HepG2 (cell line): ENCODE measurements around the gene PSMD3. TPM values are rescaled to one million over a fixed set of nuclear protein-coding genes. Genes with fewer than 3 reads are reported as not detected.

Source experiments
- ATF4 ChIP-seq, 2 experiments: fragments of 450-650 bp in 1 of 2; sonication (generic) in 1 of 2; formaldehyde crosslinking; IDR thresholded peaks; 2 replicates each; pipeline versions ENCODE4 v1.5.0 to v1.8.0; 2020 to 2022; ENCODE audit warnings: mild to moderate bottlenecking in 1 of 2, missing genetic modification reagents in 1 of 2
- CCDC6 ChIP-seq: sonication (generic); formaldehyde crosslinking; IDR thresholded peaks from 2 replicates; pipeline ENCODE4 v1.8.1; 2022; ENCODE audit warnings: mild to moderate bottlenecking, missing genetic modification reagents, moderate library complexity
- DPF2 ChIP-seq: sonication (generic); formaldehyde crosslinking; IDR thresholded peaks from 2 replicates; pipeline ENCODE4 v1.4.0; 2020; ENCODE audit warnings: mild to moderate bottlenecking, low read depth, missing genetic modification reagents, borderline replicate concordance
- FOXJ3 ChIP-seq: sonication (generic); formaldehyde crosslinking; IDR thresholded peaks from 2 replicates; pipeline ENCODE4 v1.4.0; 2020; ENCODE audit warnings: missing genetic modification reagents, mild to moderate bottlenecking, borderline replicate concordance
- FOXK1 ChIP-seq: sonication (generic); formaldehyde crosslinking; IDR thresholded peaks from 2 replicates; pipeline ENCODE4 v1.4.0; 2020; ENCODE audit warnings: low read depth, missing genetic modification reagents, borderline replicate concordance
- GZF1 ChIP-seq: sonication (generic); formaldehyde crosslinking; IDR thresholded peaks from 2 replicates; pipeline ENCODE4 v1.5.1; 2020; ENCODE audit warnings: mild to moderate bottlenecking, missing genetic modification reagents
- HMG20A ChIP-seq: IDR thresholded peaks from 2 replicates; pipeline ENCODE4 v1.6.1; 2016; ENCODE audit warnings: borderline replicate concordance
- IKZF5 ChIP-seq: IDR thresholded peaks from 2 replicates; pipeline ENCODE4 v1.6.1; 2018; ENCODE audit warnings: missing genetic modification reagents, mild to moderate bottlenecking, missing compliant biosample characterization
- JUND ChIP-seq: sonication (generic); formaldehyde crosslinking; IDR thresholded peaks from 2 replicates; pipeline ENCODE4 v1.8.0; 2022; ENCODE audit warnings: mild to moderate bottlenecking, missing genetic modification reagents
- MXD4 ChIP-seq: IDR thresholded peaks from 2 replicates; pipeline ENCODE4 v1.6.1; 2016; ENCODE audit warnings: mild to moderate bottlenecking, missing biosample characterization, missing genetic modification reagents
- NRL ChIP-seq: sonication (generic); formaldehyde crosslinking; IDR thresholded peaks from 2 replicates; pipeline ENCODE4 v1.5.0; 2020; ENCODE audit warnings: missing genetic modification reagents, mild to moderate bottlenecking, moderate library complexity, borderline replicate concordance
- PHF8 ChIP-seq: sonication (generic); formaldehyde crosslinking; IDR thresholded peaks from 2 replicates; pipeline ENCODE4 v1.5.0; 2020; ENCODE audit warnings: missing genetic modification reagents
- RARG ChIP-seq: sonication (generic); formaldehyde crosslinking; IDR thresholded peaks from 2 replicates; pipeline ENCODE4 v1.4.0; 2020; ENCODE audit warnings: low read depth, mild to moderate bottlenecking, missing genetic modification reagents
- SIN3B ChIP-seq: fragments of 150-350 bp; IDR thresholded peaks from 2 replicates; pipeline ENCODE4 v1.6.1; 2014; ENCODE audit warnings: low read length
- SMARCC2 ChIP-seq: fragments of 450-650 bp; IDR thresholded peaks from 2 replicates; pipeline ENCODE4 v1.6.1; 2017; ENCODE audit warnings: antibody characterized with exemption, mild to moderate bottlenecking
- SMC3 ChIP-seq: IDR thresholded peaks from 2 replicates; pipeline ENCODE4 v1.6.1; 2011; ENCODE audit warnings: low read length, improper control_type of control experiment
- SOX6 ChIP-seq, 2 experiments: fragments of 450-650 bp in 1 of 2; sonication (generic) in 1 of 2; formaldehyde crosslinking in 1 of 2; IDR thresholded peaks; 2 replicates each; pipeline versions ENCODE4 v1.4.0 to v1.6.1; 2017 to 2020; ENCODE audit warnings: antibody characterized with exemption in 1 of 2, mild to moderate bottlenecking in 1 of 2, missing genetic modification reagents in 1 of 2
- TBX2 ChIP-seq: sonication (generic); formaldehyde crosslinking; IDR thresholded peaks from 2 replicates; pipeline ENCODE4 v1.5.0; 2020; ENCODE audit warnings: missing genetic modification reagents, mild to moderate bottlenecking, borderline replicate concordance
- TFE3 ChIP-seq: IDR thresholded peaks from 2 replicates; pipeline ENCODE4 v1.6.1; 2016
- ZEB1 ChIP-seq: IDR thresholded peaks from 2 replicates; pipeline ENCODE4 v1.6.1; 2012; ENCODE audit warnings: mild to moderate bottlenecking, low read depth, inconsistent platforms; ENCODE audit not compliant: insufficient replicate concordance
- ZFP90 ChIP-seq: sonication (generic); formaldehyde crosslinking; IDR thresholded peaks from 2 replicates; pipeline ENCODE4 v1.8.0; 2022; ENCODE audit warnings: missing genetic modification reagents, mild to moderate bottlenecking, inconsistent platforms, borderline replicate concordance
- ZNF207 ChIP-seq: fragments of 450-650 bp; IDR thresholded peaks from 2 replicates; pipeline ENCODE4 v1.6.1; 2016; ENCODE audit warnings: antibody characterized with exemption, borderline replicate concordance
- ZNF275 ChIP-seq: sonication (generic); formaldehyde crosslinking; IDR thresholded peaks from 2 replicates; pipeline ENCODE4 v1.8.0; 2022; ENCODE audit warnings: missing genetic modification reagents, mild to moderate bottlenecking, inconsistent platforms, borderline replicate concordance
- ZNF468 ChIP-seq: sonication (generic); formaldehyde crosslinking; IDR thresholded peaks from 2 replicates; pipeline ENCODE4 v1.8.0; 2022; ENCODE audit warnings: mild to moderate bottlenecking, moderate library complexity, missing genetic modification reagents
- ZNF577 ChIP-seq: sonication (generic); formaldehyde crosslinking; IDR thresholded peaks from 2 replicates; pipeline ENCODE4 v1.4.0; 2020; ENCODE audit warnings: mild to moderate bottlenecking, low read depth, missing genetic modification reagents, borderline replicate concordance
- polyA plus RNA-seq, 8 experiments: library from polyadenylated mRNA; depleted of rRNA in 3 of 8; stranded (reverse) in 7 of 8; unstranded in 1 of 8; fragments of >200 nt; fragmentation: Illumina TruSeq in 4 of 8; extraction: Trizol in 4 of 8; gene quantifications; 2 replicates each; pipeline versions ENCODE4 v1.2.1 to v1.2.3, GENCODE V29; 2011 to 2016; ENCODE audit warnings: low read depth in 4 of 8, missing spikeins in 1 of 8, mixed read lengths in 1 of 8; ENCODE audit not compliant: insufficient read depth in 1 of 8
- total RNA-seq, 5 experiments: library from RNA; depleted of rRNA; stranded (reverse); fragments of >200 nt; fragmentation: Illumina TruSeq; extraction: Trizol; gene quantifications; 2 replicates each; pipeline ENCODE4 v1.2.3, GENCODE V29; 2016; ENCODE audit warnings: low read depth in 1 of 5

Gene PSMD3
- total and polyA plus RNA-seq, 2 of the 13 experiments (the other 11 are each of a cell fraction or from before 2014, with no cell fraction given), result 97.4 to 146 TPM

- TF ChIP-seq NRL (CRISPR knock-in tag), result peak; percentile 95
- no peak for TF ChIP-seq SOX6 (IDR thresholded peaks at IDR 0.05)
- peak; percentile 87 for TF ChIP-seq SOX6 (CRISPR knock-in tag; IDR thresholded peaks at IDR 0.05)
- peak; percentile 99 for TF ChIP-seq IKZF5 (CRISPR knock-in tag)
- TF ChIP-seq ZFP90, result peak; percentile 89
- no peak; the same call in 1 of the 2 replicates for TF ChIP-seq ZNF577
- peak; percentile 40; the same call in 1 of the 2 replicates for TF ChIP-seq RARG (CRISPR knock-in tag)
- peak; percentile 73 for TF ChIP-seq JUND (CRISPR knock-in tag)
- peak; percentile 86 for TF ChIP-seq SIN3B
- peak; percentile 96 for TF ChIP-seq SMC3
- TF ChIP-seq ATF4 (CRISPR knock-in tag; IDR thresholded peaks at IDR 0.05), result peak in 1 of 2 experiments; percentile 88; a peak in 2 of 4 replicates
- peak; percentile 92; the same call in 1 of the 2 replicates for TF ChIP-seq ZNF275 (CRISPR knock-in tag)
- TF ChIP-seq FOXK1 (CRISPR knock-in tag), result peak; percentile 99
- peak; percentile 100 for TF ChIP-seq PHF8
- no peak for TF ChIP-seq DPF2
- TF ChIP-seq ZNF468 (CRISPR knock-in tag), result no peak
- no peak for TF ChIP-seq ZNF207
- TF ChIP-seq MXD4, result peak; percentile 93
- peak; percentile 73; the same call in 1 of the 2 replicates for TF ChIP-seq FOXJ3 (CRISPR knock-in tag)
- TF ChIP-seq SMARCC2, result no peak
- TF ChIP-seq GZF1 (CRISPR knock-in tag), result peak; percentile 91
- TF ChIP-seq HMG20A (CRISPR knock-in tag), result no peak; the same call in 1 of the 2 replicates
- TF ChIP-seq TBX2 (CRISPR knock-in tag), result peak; percentile 83
- peak; percentile 81 for TF ChIP-seq TFE3
- TF ChIP-seq ZEB1, result no peak
- TF ChIP-seq CCDC6 (CRISPR knock-in tag), result peak; percentile 97
Observed at GRCh38 chr17:39980351-39981206, at the start of gene PSMD3 (continued).
